ENCODE measurements around the gene PRR15.

DNA sequence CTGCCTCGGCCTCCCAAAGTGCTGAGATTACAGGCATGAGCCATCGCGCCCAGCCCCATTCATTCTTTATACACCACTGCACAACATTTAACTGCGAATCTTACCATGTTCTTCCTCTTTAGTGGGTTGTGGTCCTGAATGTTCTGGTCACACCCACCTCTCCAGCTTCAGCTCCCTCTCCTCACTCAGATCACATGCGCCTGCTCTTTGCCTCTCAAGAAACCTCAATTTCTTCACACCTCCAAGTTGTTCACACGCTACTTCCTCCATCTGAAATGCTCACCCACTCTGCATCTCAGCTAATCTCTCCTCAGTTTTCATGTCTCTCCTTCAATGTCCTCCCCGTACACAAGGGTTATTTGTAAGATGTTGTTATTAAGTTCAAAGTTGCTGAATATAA, 2.4 kb upstream of the PRR15 start:
- TF ChIP-seq POLR2A (IDR thresholded peaks at IDR 0.05) = no peak
- TF ChIP-seq, protein P1, sequence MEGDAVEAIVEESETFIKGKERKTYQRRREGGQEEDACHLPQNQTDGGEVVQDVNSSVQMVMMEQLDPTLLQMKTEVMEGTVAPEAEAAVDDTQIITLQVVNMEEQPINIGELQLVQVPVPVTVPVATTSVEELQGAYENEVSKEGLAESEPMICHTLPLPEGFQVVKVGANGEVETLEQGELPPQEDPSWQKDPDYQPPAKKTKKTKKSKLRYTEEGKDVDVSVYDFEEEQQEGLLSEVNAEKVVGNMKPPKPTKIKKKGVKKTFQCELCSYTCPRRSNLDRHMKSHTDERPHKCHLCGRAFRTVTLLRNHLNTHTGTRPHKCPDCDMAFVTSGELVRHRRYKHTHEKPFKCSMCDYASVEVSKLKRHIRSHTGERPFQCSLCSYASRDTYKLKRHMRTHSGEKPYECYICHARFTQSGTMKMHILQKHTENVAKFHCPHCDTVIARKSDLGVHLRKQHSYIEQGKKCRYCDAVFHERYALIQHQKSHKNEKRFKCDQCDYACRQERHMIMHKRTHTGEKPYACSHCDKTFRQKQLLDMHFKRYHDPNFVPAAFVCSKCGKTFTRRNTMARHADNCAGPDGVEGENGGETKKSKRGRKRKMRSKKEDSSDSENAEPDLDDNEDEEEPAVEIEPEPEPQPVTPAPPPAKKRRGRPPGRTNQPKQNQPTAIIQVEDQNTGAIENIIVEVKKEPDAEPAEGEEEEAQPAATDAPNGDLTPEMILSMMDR (IDR thresholded peaks at IDR 0.05) = no peak
